Measurements from ENCODE around the gene TBC1D22B.
"Not testable (repeated sequence)": the region's sequence is repeated elsewhere in the genome, so short reads cannot be mapped to it uniquely, and the experiment has no call there.

TBC1D22B gene

GRCh38 chr6:37344308-37344707 lies 86.7 kb downstream of the TBC1D22B start:
- no peaks in the 10 kb centered on the region for H3K9me3 Mint-ChIP-seq

GRCh38 chr6:37345804-37346203 lies 88.2 kb downstream of the TBC1D22B start:
- H3K4me1 Mint-ChIP-seq (ENCODE audit: low read depth); H3K27ac Mint-ChIP-seq; H3K36me3 Mint-ChIP-seq (ENCODE audit: low read depth); H3K4me3 Mint-ChIP-seq; H3K9me3 Mint-ChIP-seq; DNase-seq (ENCODE audit: low spot score): not testable (repeated sequence)
- H3K27me3 Mint-ChIP-seq (ENCODE audit: low read depth), result peaks cover 28% of the 10 kb centered on the region

More at GRCh38 chr6:37344308-37344707, 86.7 kb downstream of the TBC1D22B start:
- peaks cover 28% of the 10 kb centered on the region for H3K27me3 Mint-ChIP-seq (ENCODE audit: low read depth)
- H3K4me1 Mint-ChIP-seq (ENCODE audit: low read depth), result peaks cover 4% of the 10 kb centered on the region
- no peaks in the 10 kb centered on the region for H3K36me3 Mint-ChIP-seq (ENCODE audit: low read depth)
- DNase-seq (ENCODE audit: low spot score), result no peak
- H3K4me3 Mint-ChIP-seq, result no peak overlapping the region
- H3K27ac Mint-ChIP-seq, result peak overlapping the region; percentile 6

- H3K27ac Mint-ChIP-seq, result no peak overlapping the region
Measured at GRCh38 chr6:37347177-37347576, 89.6 kb downstream of the TBC1D22B start.

GRCh38 chr6:37347670-37348111 lies 90.1 kb downstream of the TBC1D22B start:
- H3K36me3 Mint-ChIP-seq (ENCODE audit: low read depth), result no peaks in the 10 kb centered on the region
- peaks cover 7% of the 10 kb centered on the region for H3K4me1 Mint-ChIP-seq (ENCODE audit: low read depth)
- no peak overlapping the region for H3K27ac Mint-ChIP-seq
- DNase-seq (ENCODE audit: low spot score), result no peak
- no peak overlapping the region for H3K4me3 Mint-ChIP-seq
- H3K27me3 Mint-ChIP-seq (ENCODE audit: low read depth), result peaks cover 21% of the 10 kb centered on the region
- H3K9me3 Mint-ChIP-seq, result no peaks in the 10 kb centered on the region

More at GRCh38 chr6:37347177-37347576, 89.6 kb downstream of the TBC1D22B start:
- no peak for DNase-seq (ENCODE audit: low spot score)
- Mint-ChIP-seq H3K4me3 (no peak overlapping the region), H3K36me3 (ENCODE audit: low read depth) (no peaks in the 10 kb centered on the region), H3K4me1 (ENCODE audit: low read depth) (peaks cover 4% of the 10 kb centered on the region), H3K9me3 (no peaks in the 10 kb centered on the region), H3K27me3 (ENCODE audit: low read depth) (peaks cover 25% of the 10 kb centered on the region)

GRCh38 chr6:37351027-37351426 lies 93.5 kb downstream of the TBC1D22B start:
- Mint-ChIP-seq H3K4me1 (ENCODE audit: low read depth) (peaks cover 20% of the 10 kb centered on the region), H3K4me3 (no peak overlapping the region), H3K36me3 (ENCODE audit: low read depth) (peaks cover 7% of the 10 kb centered on the region), H3K9me3 (no peaks in the 10 kb centered on the region), H3K27me3 (ENCODE audit: low read depth) (peaks cover 12% of the 10 kb centered on the region), H3K27ac (no peak overlapping the region)
- no peak for DNase-seq (ENCODE audit: low spot score)

- no peaks in the 10 kb centered on the region for H3K9me3 Mint-ChIP-seq
- H3K27me3 Mint-ChIP-seq (ENCODE audit: low read depth), result peaks cover 5% of the 10 kb centered on the region
- H3K4me1 Mint-ChIP-seq (ENCODE audit: low read depth), result peaks cover 21% of the 10 kb centered on the region
- no peak for DNase-seq (ENCODE audit: low spot score)
- peak overlapping the region; percentile 10 for H3K4me3 Mint-ChIP-seq
- H3K36me3 Mint-ChIP-seq (ENCODE audit: low read depth), result peaks cover 7% of the 10 kb centered on the region
- H3K27ac Mint-ChIP-seq, result no peak overlapping the region
Measured at GRCh38 chr6:37352384-37352783, 94.8 kb downstream of the TBC1D22B start.

GRCh38 chr6:37353761-37354525 lies 96.4 kb downstream of the TBC1D22B start, which contains the start of gene RNF8:
TSS of gene RNF8 (plus strand) at chr6:37353983. CDS start at chr6:37354165, 182 bp downstream.
- DNase-seq (ENCODE audit: low spot score), result peak; percentile 90
- no peaks in the 10 kb centered on the region for H3K9me3 Mint-ChIP-seq
- H3K4me1 Mint-ChIP-seq (ENCODE audit: low read depth), result peaks cover 23% of the 10 kb centered on the region
- H3K36me3 Mint-ChIP-seq (ENCODE audit: low read depth), result peaks cover 7% of the 10 kb centered on the region
- H3K27ac Mint-ChIP-seq, result peak within 1 kb of the TSS; percentile 88
- H3K4me3 Mint-ChIP-seq, result peak within 1 kb of the TSS; percentile 93
- H3K27me3 Mint-ChIP-seq (ENCODE audit: low read depth), result peaks cover 3% of the 10 kb centered on the region

GRCh38 chr6:37354526-37355384 lies 97.2 kb downstream of the TBC1D22B start:
- Mint-ChIP-seq H3K36me3 (ENCODE audit: low read depth) (peaks cover 7% of the 10 kb centered on the region), H3K4me3 (peak overlapping the region; percentile 93), H3K27ac (peak overlapping the region; percentile 88), H3K4me1 (ENCODE audit: low read depth) (peaks cover 23% of the 10 kb centered on the region), H3K9me3 (no peaks in the 10 kb centered on the region), H3K27me3 (ENCODE audit: low read depth) (peaks cover 3% of the 10 kb centered on the region)
- peak; percentile 8 for DNase-seq (ENCODE audit: low spot score)

GRCh38 chr6:37357288-37357687 lies 99.7 kb downstream of the TBC1D22B start:
- peaks cover 3% of the 10 kb centered on the region for H3K27me3 Mint-ChIP-seq (ENCODE audit: low read depth)
- H3K4me1 Mint-ChIP-seq (ENCODE audit: low read depth), result peaks cover 23% of the 10 kb centered on the region
- H3K9me3 Mint-ChIP-seq, result no peaks in the 10 kb centered on the region
- no peak for DNase-seq (ENCODE audit: low spot score)
- no peak overlapping the region for H3K4me3 Mint-ChIP-seq
- H3K27ac Mint-ChIP-seq, result no peak overlapping the region
- peaks cover 13% of the 10 kb centered on the region for H3K36me3 Mint-ChIP-seq (ENCODE audit: low read depth)

GRCh38 chr6:37357860-37358259 lies 100.3 kb downstream of the TBC1D22B start:
- Mint-ChIP-seq H3K9me3 (no peaks in the 10 kb centered on the region), H3K27me3 (ENCODE audit: low read depth) (peaks cover 3% of the 10 kb centered on the region), H3K27ac (no peak overlapping the region), H3K36me3 (ENCODE audit: low read depth) (peaks cover 13% of the 10 kb centered on the region), H3K4me1 (ENCODE audit: low read depth) (peaks cover 20% of the 10 kb centered on the region), H3K4me3 (no peak overlapping the region)
- no peak for DNase-seq (ENCODE audit: low spot score)

- Mint-ChIP-seq H3K36me3 (ENCODE audit: low read depth) (peaks cover 16% of the 10 kb centered on the region), H3K4me3 (no peak overlapping the region), H3K4me1 (ENCODE audit: low read depth) (peaks cover 15% of the 10 kb centered on the region), H3K27me3 (ENCODE audit: low read depth) (peaks cover 3% of the 10 kb centered on the region), H3K9me3 (no peaks in the 10 kb centered on the region), H3K27ac (no peak overlapping the region)
- no peak for DNase-seq (ENCODE audit: low spot score)
Measured at GRCh38 chr6:37359039-37359438, 101.5 kb downstream of the TBC1D22B start.

- H3K27me3 Mint-ChIP-seq (ENCODE audit: low read depth), result no peaks in the 10 kb centered on the region
- H3K4me3 Mint-ChIP-seq, result no peak overlapping the region
- no peak overlapping the region for H3K27ac Mint-ChIP-seq
- H3K36me3 Mint-ChIP-seq (ENCODE audit: low read depth), result peaks cover 10% of the 10 kb centered on the region
- H3K9me3 Mint-ChIP-seq, result no peaks in the 10 kb centered on the region
- peaks cover 2% of the 10 kb centered on the region for H3K4me1 Mint-ChIP-seq (ENCODE audit: low read depth)
- no peak for DNase-seq (ENCODE audit: low spot score)
Measured at GRCh38 chr6:37362101-37362828, 104.7 kb downstream of the TBC1D22B start.

- Mint-ChIP-seq H3K27me3 (ENCODE audit: low read depth) (no peaks in the 10 kb centered on the region), H3K36me3 (ENCODE audit: low read depth) (peaks cover 29% of the 10 kb centered on the region), H3K9me3 (no peaks in the 10 kb centered on the region), H3K4me3 (no peak overlapping the region), H3K27ac (no peak overlapping the region), H3K4me1 (ENCODE audit: low read depth) (peaks cover 9% of the 10 kb centered on the region)
- no peak for DNase-seq (ENCODE audit: low spot score)
Measured at GRCh38 chr6:37365791-37366190, 108.2 kb downstream of the TBC1D22B start.
